Effector CD8-positive, alpha-beta T cell (primary cell): Measurements from ENCODE around the gene C1orf105.
"Not testable (repeated sequence)": the region's sequence is repeated elsewhere in the genome, so short reads cannot be mapped to it uniquely, and the experiment has no call there.

Experiments
- DNase-seq: peaks from one replicate; lab custom pipeline; 2025; lab: John Stamatoyannopoulos, UW

C1orf105 gene

DNA sequence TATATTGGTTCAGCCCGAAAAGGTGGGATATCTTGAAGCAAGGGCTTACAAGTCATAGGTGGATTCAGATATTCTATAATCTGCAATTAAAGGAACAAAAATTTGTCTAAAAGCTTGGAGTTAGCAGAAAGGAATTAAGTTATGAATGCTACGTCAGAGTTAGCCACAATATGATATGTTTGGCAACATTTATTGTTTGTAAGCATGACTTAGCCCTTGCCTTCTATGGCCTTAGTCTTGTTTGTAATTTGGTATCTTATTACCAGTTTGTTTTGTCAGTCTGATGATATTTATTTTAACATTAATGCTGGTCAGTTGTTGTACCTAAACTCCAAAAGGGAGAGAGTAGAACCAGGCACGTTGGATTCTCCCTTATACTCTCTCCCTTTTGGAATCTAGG is 69.4 kb downstream of the C1orf105 start:
- no peak for DNase-seq

DNA sequence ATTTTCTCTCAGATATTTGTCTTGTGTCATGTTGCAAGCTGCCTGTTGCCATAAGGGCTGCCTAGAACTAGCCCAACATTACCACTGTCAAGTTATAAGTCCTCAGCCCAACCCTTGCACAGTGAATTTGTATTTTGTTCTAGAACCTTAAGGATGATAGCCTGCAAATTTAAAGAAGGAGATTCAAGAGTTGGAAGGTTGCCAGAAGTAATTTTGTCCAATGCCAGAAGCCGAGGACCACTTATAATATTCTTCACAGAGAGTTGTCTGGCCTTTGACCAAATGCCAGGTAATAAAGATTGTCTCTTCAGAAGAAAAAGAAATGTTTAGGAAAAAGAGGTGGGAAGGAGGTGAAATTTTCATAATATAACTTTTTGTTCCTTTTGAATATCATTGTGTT is 71.9 kb downstream of the C1orf105 start:
- DNase-seq, result no peak

DNA sequence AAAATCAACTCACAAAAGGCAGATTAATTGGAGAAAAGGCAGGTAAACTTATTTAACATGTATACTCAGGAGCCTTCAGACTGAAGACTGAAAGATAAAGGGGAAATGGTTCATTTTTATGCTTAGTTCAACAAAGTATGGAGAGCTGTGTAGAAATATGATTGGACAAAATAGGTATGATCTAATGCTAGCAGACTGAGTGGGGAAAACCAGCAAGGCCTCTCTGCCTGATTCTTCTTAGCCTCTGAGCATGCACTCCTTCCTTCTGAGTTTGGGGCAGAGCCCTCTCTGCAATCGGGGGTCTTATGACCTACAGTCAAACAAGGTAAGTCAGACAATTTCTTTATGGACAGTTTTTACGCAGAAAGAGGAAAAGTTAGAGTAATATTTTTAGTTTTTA is 73.7 kb downstream of the C1orf105 start:
- DNase-seq, result no peak

DNA sequence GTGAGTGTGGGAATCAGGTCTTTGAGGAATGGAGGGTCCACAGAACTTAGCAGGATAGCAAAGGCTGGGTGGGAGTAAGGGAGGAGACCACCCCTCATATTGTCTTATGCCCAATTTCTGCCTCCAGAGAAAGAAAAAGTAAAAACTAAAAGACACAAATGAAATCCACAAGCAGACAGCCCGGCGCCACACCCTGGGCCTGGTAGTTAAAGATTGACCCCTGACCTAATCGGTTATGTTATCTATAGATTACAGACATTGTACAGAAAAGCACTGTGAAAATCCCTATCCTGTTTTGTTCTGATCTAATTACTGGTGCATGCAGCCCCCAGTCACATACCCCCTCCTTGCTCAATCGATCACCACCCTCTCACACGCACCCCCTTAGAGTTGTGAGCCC is 75.6 kb downstream of the C1orf105 start:
- DNase-seq, result not testable (repeated sequence)

DNA sequence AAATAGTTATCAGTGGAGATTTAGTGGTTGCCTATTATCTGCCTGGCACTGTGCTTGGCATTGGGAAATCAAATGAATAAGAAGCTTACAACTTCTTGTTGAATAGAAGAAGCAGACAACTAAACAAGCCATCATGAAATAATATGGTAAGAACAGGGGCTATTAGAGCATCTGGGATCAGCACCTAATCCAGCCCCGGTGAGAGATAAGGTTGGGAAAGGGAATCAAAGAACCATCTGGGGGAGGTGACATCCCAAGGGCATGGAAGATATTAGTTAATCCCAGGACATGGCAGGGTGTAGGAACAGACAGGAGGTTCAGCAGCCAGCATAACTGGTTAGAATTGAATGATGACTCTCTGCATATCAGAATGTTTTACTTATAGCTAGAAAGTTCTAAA is 76.2 kb downstream of the C1orf105 start:
- DNase-seq, result no peak

DNA sequence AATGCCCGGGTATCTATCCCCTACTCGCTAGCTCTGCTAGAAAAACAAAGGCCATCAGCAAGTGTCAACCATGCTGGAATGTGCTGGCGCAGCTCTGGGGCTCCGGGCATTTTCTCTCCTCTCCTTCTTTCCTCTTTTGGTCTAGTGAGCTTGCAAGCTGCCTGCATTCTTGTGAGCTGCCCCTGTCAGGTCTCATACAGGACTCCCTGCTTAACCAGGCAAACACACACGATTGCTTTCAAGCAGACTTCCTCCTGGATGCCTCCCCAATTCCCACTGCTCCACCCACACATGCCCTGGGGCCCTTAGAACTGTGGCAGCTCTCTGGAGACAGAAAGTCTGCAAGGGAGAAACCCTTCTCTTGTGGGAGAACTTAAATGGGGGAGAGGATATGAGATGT is 76.7 kb downstream of the C1orf105 start:
- DNase-seq, result no peak

DNA sequence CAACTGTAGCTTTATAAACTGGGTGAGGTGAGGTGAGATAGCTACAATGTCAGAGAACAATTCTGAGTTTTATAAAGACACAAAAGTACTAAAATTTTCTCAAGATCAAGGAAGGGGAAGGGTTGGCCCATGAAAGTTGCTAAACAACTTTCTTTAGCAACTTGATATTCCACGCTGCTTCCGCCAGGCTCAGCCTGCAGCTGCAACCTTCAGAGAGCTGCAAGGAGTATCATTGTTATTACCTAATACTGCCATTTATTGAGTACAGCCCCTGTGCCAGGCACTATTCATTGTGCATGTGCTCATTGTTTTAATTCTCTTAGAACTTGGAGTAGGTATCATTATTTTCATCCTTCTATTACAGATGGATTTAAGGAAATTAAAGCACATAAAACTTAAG is 78.4 kb downstream of the C1orf105 start:
- no peak for DNase-seq

DNA sequence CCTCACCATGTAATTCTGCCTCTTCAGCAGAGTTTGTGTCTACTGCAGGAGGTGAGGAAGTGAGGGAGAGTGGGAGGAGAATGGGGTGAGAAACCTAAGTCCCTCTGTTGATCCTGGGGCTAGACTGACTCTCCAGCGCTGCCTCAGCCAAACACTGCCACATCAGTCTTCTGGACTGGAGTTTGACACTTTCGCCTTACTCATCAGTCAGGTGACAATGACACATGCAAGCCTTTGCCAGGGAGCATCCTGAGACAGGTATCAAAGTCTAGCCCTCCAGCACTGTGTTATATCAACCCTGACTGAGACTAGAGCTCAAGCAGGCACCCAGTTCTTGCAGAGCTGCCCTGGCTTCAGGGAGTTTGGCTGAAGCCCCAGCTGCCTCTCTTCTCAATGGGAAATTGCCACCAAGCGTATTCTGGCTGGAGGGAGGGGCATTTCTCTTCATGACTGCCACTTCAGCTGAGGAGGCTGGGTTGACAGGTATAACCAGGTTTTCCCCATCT is 79.2 kb downstream of the C1orf105 start:
- no peak for DNase-seq

DNA sequence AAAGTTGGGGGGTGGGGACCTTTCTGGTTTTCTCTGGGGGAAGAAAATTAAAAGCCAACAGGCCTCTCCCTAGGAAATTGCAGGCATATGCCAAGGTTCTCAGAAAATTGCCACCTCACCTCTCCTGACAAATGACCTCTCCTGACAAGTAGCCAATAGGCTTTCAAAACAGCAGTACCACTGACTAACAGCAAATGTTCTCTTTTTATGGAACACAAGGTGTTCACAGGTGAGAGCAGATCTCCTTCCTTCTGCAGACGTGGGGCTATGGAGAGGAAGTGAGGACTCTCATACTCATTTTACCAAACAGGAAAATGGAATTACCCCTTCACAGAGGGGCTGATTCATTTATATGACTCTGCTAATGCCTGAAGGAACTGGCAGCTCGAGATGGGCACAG is 79.7 kb downstream of the C1orf105 start:
- no peak for DNase-seq

DNA sequence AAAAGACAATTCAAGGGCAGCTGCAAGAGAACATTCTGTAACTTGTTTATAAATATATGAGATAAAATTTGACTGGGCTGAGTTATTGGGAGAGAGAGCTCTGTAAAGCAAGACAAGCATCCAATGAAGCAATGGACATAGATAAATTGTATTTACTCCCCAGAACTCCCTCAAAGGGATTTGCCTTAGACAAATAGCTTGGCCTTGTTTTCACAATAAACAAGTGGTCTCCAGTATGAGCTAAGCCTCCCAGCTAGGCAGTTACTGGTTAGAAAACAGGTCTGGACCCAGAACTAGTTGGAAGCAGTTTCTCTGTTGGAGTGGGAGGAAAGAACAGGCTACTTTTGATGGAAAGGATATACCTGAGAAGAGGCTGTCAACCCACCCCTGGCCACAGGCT is 87.3 kb downstream of the C1orf105 start:
- no peak for DNase-seq

DNA sequence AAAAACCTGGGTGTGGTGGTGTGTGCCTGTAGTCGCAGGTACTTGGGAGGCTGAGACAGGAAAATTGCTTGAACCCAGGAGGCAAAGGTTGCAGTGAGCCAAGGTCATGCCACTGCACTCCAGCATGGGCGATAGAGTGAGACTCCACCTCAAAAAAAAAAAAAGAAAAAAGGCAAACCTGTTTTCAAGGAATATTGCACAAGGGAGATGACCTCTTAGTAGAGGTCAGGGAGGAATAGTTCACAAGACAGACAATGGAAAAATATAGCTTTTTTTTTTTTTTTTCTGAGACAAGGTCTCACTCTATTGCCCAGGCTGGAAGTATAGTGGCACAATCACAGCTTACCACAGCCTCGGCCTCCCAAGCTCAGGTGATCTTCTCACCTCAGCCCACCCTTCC is 90.0 kb downstream of the C1orf105 start:
- no peak for DNase-seq

DNA sequence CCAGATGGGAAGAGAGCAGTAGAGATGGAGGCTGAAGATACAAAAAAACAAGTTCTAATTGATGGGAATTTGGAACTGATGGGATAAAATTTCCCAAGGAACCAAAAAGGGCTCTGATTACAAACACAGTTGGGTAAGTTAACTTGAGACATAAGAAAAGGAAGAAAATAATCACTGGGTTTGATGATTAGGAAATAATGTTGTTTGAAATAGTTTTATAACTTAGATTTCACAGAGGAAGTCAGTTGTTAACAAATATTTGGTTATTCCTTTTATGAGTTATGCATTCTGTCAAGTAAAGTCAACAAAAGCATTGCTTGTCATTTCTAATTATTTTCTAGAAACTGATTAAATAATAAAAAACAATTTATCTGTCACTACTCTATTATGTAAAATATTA is 92.1 kb downstream of the C1orf105 start:
- no peak for DNase-seq

DNA sequence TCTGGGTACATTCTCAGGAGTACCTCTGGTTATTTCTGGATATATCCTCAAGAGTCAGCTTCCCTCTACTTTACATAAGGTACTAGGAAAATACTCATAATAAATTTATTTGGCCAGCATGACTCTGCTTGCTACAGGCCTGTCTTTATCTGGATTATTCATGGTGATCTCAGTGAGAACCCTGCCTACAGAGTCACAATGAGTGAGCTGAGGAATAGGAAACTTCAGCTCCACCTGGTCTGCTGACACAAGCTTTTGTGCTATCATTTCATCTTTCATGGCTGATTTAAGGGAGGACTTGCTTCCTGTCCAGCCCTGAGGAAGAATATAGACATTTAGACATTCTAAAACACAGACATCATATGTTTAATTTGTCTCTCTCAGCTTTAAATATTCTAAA is 93.0 kb downstream of the C1orf105 start:
- no peak for DNase-seq

DNA sequence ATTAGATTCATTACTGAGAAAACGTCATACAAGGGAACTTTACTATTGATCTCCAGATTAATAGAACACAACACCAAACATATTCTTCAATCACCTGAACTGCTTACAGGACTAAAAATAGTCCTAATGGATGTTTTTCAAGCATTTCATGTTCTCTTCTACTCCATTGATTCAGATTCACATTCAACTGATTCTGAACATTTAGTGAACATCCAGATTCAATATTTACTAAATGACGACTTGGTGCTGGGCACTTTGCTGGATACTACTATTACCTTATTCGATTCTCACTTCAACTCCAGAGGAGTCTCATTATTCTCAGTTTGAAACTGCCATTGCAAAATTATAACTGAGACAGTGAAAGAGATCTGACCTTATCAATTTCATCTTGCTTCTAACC is 93.6 kb downstream of the C1orf105 start:
- no peak for DNase-seq

DNA sequence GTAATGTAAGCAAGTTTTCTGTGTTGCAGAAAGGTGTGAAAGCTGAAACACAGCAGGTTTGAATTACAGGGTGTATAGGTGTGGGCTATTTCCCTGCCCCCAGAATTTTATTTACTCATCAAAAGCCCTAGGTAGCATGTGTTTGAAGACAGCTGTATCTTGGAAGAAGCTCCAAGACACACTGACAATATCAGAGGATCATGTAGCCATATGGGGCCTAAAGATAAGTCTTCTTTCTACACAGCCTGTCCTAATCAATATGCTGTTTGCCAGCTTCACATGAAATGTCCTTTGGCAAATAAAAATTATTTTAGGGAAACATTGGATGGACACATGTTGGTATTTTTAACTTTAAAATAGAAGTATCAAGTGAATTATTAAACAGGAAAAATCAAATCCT is 95.0 kb downstream of the C1orf105 start:
- DNase-seq, result no peak

DNA sequence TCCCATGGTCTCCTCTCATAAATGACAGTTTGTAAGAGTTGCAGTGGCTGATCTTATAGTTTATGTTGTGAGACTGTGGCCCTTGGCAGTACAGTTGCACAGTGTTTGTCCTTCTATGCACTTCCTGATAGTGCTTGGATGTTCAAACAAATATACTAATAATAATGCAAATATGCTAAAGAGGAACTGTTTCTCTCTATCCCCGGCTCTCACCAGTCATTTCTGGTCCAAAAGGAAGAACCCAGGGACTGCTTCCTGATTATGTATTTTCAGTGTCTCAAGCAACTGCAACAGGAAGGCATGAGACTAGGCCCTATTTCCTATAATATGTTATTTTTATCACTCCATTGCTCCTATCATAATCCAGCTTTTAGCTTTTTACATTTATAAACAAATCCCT is 95.4 kb downstream of the C1orf105 start:
- DNase-seq, result no peak

DNA sequence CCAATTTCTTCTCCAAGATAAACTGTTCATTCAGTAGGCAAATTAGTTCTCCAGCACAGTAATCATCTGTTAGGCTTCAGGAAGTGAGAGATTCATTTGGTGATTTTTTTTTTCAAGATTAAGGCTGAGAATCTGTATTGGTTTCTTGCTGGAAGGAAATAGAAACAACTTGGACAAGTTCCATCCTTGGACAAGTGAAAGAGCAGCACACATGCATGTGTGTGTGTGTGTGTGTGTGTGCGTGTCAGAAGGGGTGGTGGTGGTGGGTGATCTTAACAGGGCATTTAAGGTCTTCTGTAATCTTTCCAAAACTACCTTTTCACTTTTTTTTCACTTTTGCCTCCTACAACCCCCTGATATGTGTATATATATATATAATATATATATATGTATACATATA is 96.6 kb downstream of the C1orf105 start:
- no peak for DNase-seq

DNA sequence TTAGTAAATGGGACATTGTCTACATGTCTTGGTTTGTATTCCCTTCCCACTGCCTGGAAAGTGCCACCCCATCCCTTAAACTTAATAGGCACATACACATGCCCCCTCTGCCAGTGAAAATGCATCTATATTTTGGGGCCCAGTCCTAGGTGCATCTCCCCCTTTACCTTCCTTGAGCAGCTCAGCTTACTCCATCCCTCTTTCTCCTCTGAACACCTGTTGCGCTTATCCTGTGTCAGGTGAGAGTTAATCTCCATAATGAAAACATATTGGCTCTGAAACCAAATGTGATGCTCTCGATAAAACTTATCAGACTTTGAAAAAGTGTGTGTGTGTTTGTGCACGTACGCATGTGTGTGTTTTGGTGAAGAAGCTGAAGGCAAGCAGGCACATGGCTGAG is 97.1 kb downstream of the C1orf105 start:
- no peak for DNase-seq
